Activated CD4-positive, alpha-beta T cell treated with anti-CD3 and anti-CD28 coated beads for 48 hours (primary cell): ENCODE results near the gene LRRC47.

Experiments used
- DNase-seq: peaks from one replicate; pipeline ENCODE4 v3.0.0-alpha.2; 2020

Gene LRRC47

GRCh38 chr1:3796215-3797061 is at the start of gene LRRC47:
TSS of gene LRRC47 (minus strand) at chr1:3796498. CDS start at chr1:3796476, 22 bp downstream.
- peak; percentile 96 for DNase-seq

- DNase-seq = no peak
These were observed 46.6 kb upstream of the LRRC47 start for GRCh38 chr1:3842912-3843311.

DNA sequence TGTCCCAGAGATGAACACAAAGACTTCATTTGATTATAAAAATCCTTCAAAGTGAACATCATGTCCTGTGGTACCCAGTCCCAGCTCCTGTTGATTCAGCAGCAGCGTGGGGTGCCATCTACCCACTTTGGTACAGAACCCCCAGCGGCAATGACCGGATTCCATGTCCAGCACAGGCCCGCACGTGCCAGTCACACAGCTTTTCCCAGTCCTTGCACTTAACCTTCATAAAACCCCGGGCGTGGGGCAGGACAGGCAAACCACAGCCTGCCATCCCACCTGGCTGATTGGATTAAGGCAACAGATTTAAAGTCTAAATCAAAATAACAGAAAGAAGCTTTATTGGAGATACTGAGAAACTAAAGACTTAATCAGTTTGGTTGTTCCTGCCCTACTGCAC is 45.2 kb upstream of the LRRC47 start:
- DNase-seq = no peak

DNA sequence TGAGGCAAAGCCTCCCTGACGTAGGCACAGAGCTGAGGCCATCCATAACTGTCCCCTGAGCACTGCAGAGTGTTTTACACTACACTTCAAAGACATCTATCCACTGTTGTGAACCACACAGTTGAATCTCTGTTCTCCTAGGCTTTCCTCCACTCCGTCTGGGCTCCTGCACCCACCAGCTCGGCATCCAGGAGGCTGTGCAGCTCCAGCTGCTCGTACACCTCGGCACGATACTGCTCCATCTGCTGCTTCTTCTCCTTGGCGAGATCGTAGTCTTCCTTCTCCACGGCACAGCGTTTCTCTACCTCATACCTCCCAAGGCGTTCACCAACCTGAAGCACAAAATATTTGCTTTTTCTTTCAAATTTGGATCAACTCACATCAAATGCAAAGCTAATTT is 42.5 kb upstream of the LRRC47 start:
- DNase-seq = no peak

GRCh38 chr1:3837685-3838084 is 41.4 kb upstream of the LRRC47 start:
- DNase-seq = no peak

DNA sequence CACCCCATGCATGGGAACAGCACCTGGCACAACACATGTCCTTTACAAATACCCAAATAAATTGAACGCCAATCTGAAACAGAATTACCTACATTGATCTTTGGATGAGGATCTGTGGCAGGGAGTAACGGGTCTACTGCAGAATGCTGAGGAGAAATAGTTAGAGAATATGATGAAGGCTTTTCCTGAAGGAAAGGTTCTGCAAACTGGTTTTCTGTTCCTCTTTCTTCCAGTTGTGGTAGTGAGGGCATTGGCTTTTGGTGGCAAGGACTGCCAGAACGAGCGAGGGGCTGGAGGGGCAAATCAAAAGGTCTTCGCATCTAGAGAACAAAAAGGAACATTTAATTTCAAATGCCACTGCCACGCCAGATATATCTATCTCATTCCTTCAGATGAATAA is 40.9 kb upstream of the LRRC47 start:
- DNase-seq = no peak

GRCh38 chr1:3836421-3836820 is 40.1 kb upstream of the LRRC47 start:
- no peak for DNase-seq

DNA sequence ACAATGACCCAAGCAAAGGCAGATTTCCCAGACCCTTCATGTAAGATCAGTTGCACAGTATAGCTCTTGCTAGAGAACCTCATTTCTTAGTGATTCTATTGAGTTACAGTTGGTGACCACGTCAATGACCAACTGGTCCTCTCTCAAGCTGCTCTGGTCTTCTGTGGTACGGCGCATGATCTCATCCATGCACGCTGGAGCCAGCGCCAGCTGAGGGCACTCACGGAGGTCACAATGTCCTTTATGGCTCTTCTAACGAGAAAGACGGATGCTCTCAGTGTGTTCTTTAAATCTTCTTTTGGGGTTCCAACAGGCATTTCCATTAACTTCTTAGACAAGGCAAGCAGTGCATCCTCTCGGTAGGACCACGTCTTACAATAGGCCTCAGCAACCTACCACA is 38.4 kb upstream of the LRRC47 start:
- no peak for DNase-seq

DNA sequence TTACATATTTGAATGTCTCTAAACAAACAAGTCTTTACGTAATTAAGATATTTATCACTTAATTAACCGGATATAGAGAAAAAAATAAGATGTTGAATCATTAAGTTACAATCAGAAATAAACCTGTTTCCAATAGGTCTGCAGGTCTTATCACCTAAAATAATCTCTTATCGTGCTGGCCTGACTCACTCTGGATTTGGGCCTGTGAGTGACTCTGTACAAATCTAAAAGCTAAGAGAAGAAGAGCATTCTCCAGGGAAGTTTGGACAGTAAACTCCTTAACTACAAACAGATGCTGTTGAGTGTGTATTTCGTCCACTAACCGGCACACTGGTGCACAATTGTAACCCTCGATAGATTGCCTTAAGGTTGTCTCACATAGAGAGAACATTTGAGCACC is 35.4 kb upstream of the LRRC47 start:
- no peak for DNase-seq

DNA sequence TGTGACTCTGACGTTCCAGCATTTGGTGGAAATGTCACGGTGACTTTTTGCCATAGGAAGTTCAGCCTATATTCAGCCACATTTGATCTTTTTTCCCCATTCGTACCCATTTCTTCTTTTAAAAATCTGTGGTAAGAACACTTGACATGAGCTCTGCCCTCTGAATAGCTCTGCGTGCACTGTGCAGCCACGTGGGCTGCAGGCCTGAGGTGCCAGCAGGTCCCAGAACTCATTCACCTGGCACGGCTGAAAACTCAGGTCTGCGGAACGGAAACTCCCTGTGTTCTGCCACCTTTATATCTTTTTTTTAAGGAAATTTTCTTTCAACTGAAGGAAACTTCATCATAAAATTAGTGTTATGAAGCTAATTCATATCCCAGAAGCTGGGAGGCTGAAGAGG is 32.1 kb upstream of the LRRC47 start:
- DNase-seq = no peak

GRCh38 chr1:3827813-3828307 is 31.6 kb upstream of the LRRC47 start:
- no peak for DNase-seq

GRCh38 chr1:3825356-3825755 is 29.1 kb upstream of the LRRC47 start:
- DNase-seq = no peak

DNA sequence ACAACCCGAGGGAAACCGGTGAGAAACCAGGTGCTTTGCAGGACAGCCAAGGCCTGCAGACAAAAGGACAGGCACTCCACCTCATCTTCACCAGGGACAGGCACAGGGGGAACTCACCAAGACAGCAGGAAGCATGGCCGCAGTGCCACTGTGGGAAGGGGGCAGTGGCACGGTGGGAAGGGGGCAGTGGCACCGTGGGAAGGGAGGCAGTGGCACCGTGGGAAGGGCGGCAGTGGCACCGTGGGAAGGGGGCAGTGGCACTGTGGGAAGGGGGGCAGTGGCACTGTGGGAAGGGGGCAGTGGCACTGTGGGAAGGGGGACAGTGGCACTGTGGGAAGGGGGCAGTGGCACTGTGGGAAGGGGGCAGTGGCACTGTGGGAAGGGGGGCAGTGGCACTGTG is 28.4 kb upstream of the LRRC47 start:
- DNase-seq = no peak

- DNase-seq = no peak
These were observed 26.1 kb upstream of the LRRC47 start for GRCh38 chr1:3822421-3822820.

GRCh38 chr1:3821908-3822307 is 25.6 kb upstream of the LRRC47 start:
- no peak for DNase-seq

DNA sequence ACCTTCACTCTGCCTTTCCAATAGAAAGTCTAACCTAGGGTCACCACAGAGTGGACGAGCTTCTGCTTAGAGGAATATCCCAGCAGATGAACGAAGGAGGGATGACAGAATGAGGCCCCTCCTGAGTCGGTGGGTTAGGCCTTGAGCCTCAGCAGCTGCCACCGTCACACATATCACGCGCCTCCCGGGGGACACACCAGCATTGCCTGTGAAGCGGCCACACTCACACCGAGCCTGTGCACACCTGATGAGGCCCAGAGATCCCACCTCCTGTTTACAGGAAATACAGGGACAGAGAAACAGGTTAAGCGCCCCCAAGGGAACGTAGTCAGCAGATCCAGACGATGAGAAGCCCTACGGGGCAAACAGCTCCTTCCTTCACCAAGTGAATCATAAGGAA is 25.1 kb upstream of the LRRC47 start:
- no peak for DNase-seq

DNA sequence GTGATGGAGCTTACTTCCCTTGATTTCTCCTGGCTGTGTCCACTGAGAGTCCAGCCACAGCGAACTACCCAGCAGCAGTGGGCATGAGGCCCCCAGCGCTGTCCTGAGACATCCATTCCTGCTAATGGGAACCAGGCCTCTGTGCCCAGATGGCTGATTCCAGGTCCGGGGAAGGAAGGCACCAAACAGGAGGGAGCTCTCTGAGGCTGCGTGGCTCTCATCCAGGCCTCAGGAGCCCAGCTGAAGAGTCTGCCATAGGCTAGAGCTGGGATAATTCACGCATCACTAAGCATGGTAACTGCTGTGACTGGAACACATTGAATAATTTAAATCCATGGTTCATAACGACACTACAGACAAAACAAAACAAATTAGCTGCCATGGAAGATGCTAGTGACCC is 24.7 kb upstream of the LRRC47 start:
- no peak for DNase-seq

GRCh38 chr1:3820316-3820715 is 24.0 kb upstream of the LRRC47 start:
- no peak for DNase-seq

- no peak for DNase-seq
These were observed 23.5 kb upstream of the LRRC47 start for GRCh38 chr1:3819771-3820200.

GRCh38 chr1:3817821-3818597 is 21.7 kb upstream of the LRRC47 start:
- no peak for DNase-seq

- DNase-seq = no peak
These were observed 20.9 kb upstream of the LRRC47 start for GRCh38 chr1:3817138-3817740.

- DNase-seq = no peak
These were observed 20.2 kb upstream of the LRRC47 start for GRCh38 chr1:3816331-3817137.
